CD4-positive, alpha-beta T cell (primary cell): ENCODE results near the gene ROCK1. TPM values are rescaled to one million over a fixed set of nuclear protein-coding genes. Genes with fewer than 3 reads are reported as not detected.
A peak's percentile ranks its signal among the peaks of the same experiment; 100 is the strongest.

Source experiments
- ATAC-seq: fragments of 200-7000 bp; cut with Tn5 transposase; one replicate; pipeline ENCODE4 v1.10.0; 2022; ENCODE audit warnings: mild to moderate bottlenecking; ENCODE audit not compliant: poor library complexity
- CTCF ChIA-PET: fragments of 350-600 bp; sonication (Branson Sonifier 250); formaldehyde crosslinking; loops from one replicate; lab custom pipeline; 2021; ENCODE audit warnings: antibody characterized with exemption, inconsistent platforms; lab: Charles Lee
- POLR2A ChIA-PET: fragments of 350-600 bp; sonication (Branson Sonifier 250); formaldehyde crosslinking; loops from one replicate; lab custom pipeline; 2021; ENCODE audit warnings: antibody characterized with exemption, inconsistent platforms; lab: Charles Lee
- DNase-seq, 14 experiments: peaks; one replicate each; pipeline ENCODE4 v3.0.0-alpha.2; 2013 to 2020; ENCODE audit warnings: mixed read lengths in 2 of 14
- H3K27ac ChIP-seq, 2 donors: one replicate each; pipeline versions ENCODE4 v1.5.1 to v1.7.0; 2013; ENCODE audit warnings: low read length in 2 of 2, low read depth in 1 of 2, mild to moderate bottlenecking in 1 of 2
- H3K27me3 ChIP-seq, 2 experiments: 1 replicate in 1 of 2; 2 replicates in 1 of 2; pipeline versions ENCODE4 v1.6.1 to v1.7.0; 2013; ENCODE audit warnings: low read length in 2 of 2, control low read depth in 1 of 2, mild to moderate bottlenecking in 1 of 2, moderate library complexity in 1 of 2; ENCODE audit not compliant: insufficient read depth in 2 of 2, control insufficient read depth in 1 of 2
- H3K36me3 ChIP-seq: one replicate; pipeline ENCODE4 v1.6.1; 2013; ENCODE audit warnings: low read length, control low read depth; ENCODE audit not compliant: insufficient read depth
- H3K4me1 ChIP-seq: one replicate; pipeline ENCODE4 v1.6.1; 2013; ENCODE audit warnings: low read length, control low read depth; ENCODE audit not compliant: insufficient read depth
- H3K4me3 ChIP-seq: one replicate; pipeline ENCODE4 v1.5.1; 2013; ENCODE audit warnings: mild to moderate bottlenecking, low read length, moderate library complexity
- H3K9me3 ChIP-seq, 2 experiments: 1 replicate in 1 of 2; 2 replicates in 1 of 2; pipeline versions ENCODE4 v1.6.1 to v1.7.0; 2013; ENCODE audit warnings: low read length in 2 of 2, mild to moderate bottlenecking in 2 of 2, control low read depth in 1 of 2, moderate library complexity in 1 of 2; ENCODE audit not compliant: control insufficient read depth in 1 of 2, insufficient read depth in 1 of 2
- H3K27ac Mint-ChIP-seq: one replicate; pipeline ENCODE4 v1.8.0; 2020; ENCODE audit warnings: mixed read lengths
- H3K27me3 Mint-ChIP-seq: one replicate; pipeline ENCODE4 v1.8.0; 2021; ENCODE audit warnings: mixed read lengths
- H3K36me3 Mint-ChIP-seq: one replicate; pipeline ENCODE4 v1.8.0; 2021; ENCODE audit warnings: low read depth, mixed read lengths
- H3K4me1 Mint-ChIP-seq: one replicate; pipeline ENCODE4 v1.8.0; 2021; ENCODE audit warnings: low read depth, mixed read lengths
- H3K4me3 Mint-ChIP-seq: one replicate; pipeline ENCODE4 v1.8.0; 2020; ENCODE audit warnings: mild to moderate bottlenecking, mixed read lengths
- H3K9me3 Mint-ChIP-seq: one replicate; pipeline ENCODE4 v1.8.0; 2020; ENCODE audit warnings: mixed read lengths
- intact Hi-C, 2 experiments: fragments of 100-400 bp; cut with DNase I in 1 of 2; cut with micrococcal nuclease in 1 of 2; formaldehyde crosslinking; loops; one replicate each; pipeline versions ENCODE4 v1.15.1 to v1.9.0; 2023 to 2025; cut with DNase I, micrococcal nuclease
- total RNA-seq, 174 experiments: library from RNA in 2 of 174; stranded (reverse) in 2 of 174; gene quantifications; one replicate each; pipeline ENCODE4 v1.2.3 and lab custom pipeline; 2021 to 2026
- TF ChIP-seq, protein P1 (sequence below): fragments of 200-600 bp; IDR thresholded peaks from one replicate; pipeline ENCODE4 v1.8.0; 2022; ENCODE audit warnings: antibody characterized with exemption, mild to moderate bottlenecking

ROCK1 gene
- total RNA-seq, 2 experiments from 2014 or later = 85.5 to 91.2 TPM

DNA sequence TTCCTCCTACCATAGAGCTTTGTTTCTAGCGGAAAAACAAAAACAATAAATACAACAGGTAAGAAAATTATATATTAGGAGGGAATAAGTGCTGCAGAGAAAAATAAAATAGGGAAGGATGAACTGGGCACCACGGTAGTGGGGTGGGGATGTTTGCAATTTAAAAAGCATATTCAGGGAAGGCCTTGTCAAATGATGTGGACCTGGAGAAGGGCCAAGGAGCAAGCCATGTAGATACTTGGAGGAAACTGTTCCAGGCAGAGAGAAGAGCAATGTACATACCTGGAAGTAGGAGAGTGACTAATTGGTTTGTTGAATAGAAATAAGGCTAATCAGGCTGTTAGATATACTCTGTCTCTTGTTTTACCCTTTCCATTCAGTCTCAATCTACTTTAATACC is 136.5 kb downstream of the ROCK1 start:
- Mint-ChIP-seq H3K9me3 (no peaks in the 10 kb centered on the region), H3K27ac (no peak overlapping the region), H3K27me3 (no peaks in the 10 kb centered on the region), H3K4me3 (no peak overlapping the region), H3K4me1 (peaks cover 5% of the 10 kb centered on the region), H3K36me3 (peaks cover 90% of the 10 kb centered on the region)
- POLR2A ChIA-PET = no interaction called here
- TF ChIP-seq, protein P1, sequence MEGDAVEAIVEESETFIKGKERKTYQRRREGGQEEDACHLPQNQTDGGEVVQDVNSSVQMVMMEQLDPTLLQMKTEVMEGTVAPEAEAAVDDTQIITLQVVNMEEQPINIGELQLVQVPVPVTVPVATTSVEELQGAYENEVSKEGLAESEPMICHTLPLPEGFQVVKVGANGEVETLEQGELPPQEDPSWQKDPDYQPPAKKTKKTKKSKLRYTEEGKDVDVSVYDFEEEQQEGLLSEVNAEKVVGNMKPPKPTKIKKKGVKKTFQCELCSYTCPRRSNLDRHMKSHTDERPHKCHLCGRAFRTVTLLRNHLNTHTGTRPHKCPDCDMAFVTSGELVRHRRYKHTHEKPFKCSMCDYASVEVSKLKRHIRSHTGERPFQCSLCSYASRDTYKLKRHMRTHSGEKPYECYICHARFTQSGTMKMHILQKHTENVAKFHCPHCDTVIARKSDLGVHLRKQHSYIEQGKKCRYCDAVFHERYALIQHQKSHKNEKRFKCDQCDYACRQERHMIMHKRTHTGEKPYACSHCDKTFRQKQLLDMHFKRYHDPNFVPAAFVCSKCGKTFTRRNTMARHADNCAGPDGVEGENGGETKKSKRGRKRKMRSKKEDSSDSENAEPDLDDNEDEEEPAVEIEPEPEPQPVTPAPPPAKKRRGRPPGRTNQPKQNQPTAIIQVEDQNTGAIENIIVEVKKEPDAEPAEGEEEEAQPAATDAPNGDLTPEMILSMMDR = no peak
- CTCF ChIA-PET = no interaction called here
- Histone ChIP-seq H3K9me3 (no peaks in the 10 kb centered on the region), H3K27ac (no peak overlapping the region), H3K27me3 (no peaks in the 10 kb centered on the region), H3K4me3 (no peak overlapping the region), H3K4me1 (no peaks in the 10 kb centered on the region), H3K36me3 (peaks cover 59% of the 10 kb centered on the region)
- intact Hi-C loops = loop anchor here in 1 of 2 experiments (10.0 kb wide), 2 partner anchors 140 to 200 kb away; partner anchors contain the start of gene ROCK1
- ATAC-seq = no peak
- no peak for DNase-seq

DNA sequence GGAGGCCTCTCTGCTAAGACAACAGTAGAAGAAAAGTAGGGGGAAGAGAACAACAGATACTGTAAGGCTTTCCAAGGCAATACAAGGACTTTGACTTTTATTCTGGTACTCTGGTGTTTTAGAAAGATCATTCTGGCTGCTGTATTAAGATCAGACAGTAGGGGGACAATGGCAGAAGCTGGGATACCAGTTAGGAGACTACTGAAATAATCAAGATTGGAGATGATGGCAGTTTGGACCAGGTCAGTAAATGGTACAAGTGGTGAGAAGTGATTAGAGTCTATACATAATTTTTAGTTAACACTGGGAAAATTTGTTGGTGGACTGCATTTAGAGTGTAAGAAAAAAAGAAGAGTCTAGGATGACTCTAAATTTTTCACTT is 139.7 kb downstream of the ROCK1 start:
- Histone ChIP-seq H3K9me3 (no peaks in the 10 kb centered on the region), H3K36me3 (peaks cover 63% of the 10 kb centered on the region), H3K4me1 (no peaks in the 10 kb centered on the region), H3K4me3 (no peak overlapping the region), H3K27me3 (no peaks in the 10 kb centered on the region), H3K27ac (no peak overlapping the region)
- ChIA-PET CTCF (no interaction called here), POLR2A (no interaction called here)
- intact Hi-C loops = loop anchor here (1.0 to 10.0 kb wide), 5 partner anchors 143 to 210 kb away; partner anchors contain the start of gene ROCK1 (in 1 of the 2)
- ATAC-seq = peak; percentile 44
- peaks cover 5% of the 10 kb centered on the region for H3K4me1 Mint-ChIP-seq
- no peak overlapping the region for H3K27ac Mint-ChIP-seq
- TF ChIP-seq, protein P1 = peak; percentile 29
- H3K9me3 Mint-ChIP-seq = no peaks in the 10 kb centered on the region
- DNase-seq = peak in 3 of 14 experiments; percentile 29 to 33 (median 29)
- H3K36me3 Mint-ChIP-seq = peaks cover 88% of the 10 kb centered on the region
- H3K4me3 Mint-ChIP-seq = no peak overlapping the region
- no peaks in the 10 kb centered on the region for H3K27me3 Mint-ChIP-seq

DNA sequence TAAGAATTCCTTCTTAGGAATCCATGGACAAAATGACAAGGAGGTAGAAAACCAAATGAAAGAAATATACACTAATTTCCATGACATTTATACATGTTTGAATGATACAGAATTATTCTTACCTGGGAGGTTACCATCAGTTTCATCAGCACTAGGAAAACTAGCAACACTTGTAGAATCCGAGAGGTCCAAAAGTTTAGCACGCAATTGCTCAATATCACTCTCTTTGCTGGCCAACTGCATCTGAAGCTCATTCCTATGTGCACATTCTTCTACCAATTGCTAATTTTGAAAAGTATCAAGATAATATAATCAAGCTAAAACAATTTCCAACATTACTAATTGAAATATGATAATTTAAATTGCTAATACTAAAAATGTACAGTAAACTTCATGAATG is 144.8 kb downstream of the ROCK1 start:
- no peak overlapping the region for H3K27ac ChIP-seq
- ATAC-seq (no peak), DNase-seq (no peak)
- Mint-ChIP-seq H3K4me3 (no peak overlapping the region), H3K36me3 (peaks cover 93% of the 10 kb centered on the region), H3K27ac (no peak overlapping the region), H3K27me3 (no peaks in the 10 kb centered on the region), H3K4me1 (peaks cover 1% of the 10 kb centered on the region), H3K9me3 (no peaks in the 10 kb centered on the region)
- H3K4me1 ChIP-seq = no peaks in the 10 kb centered on the region
- peaks cover 79% of the 10 kb centered on the region for H3K36me3 ChIP-seq
- H3K4me3 ChIP-seq = no peak overlapping the region
- H3K27me3 ChIP-seq = no peaks in the 10 kb centered on the region
- intact Hi-C loops = loop anchor here in 1 of 2 experiments (10.0 kb wide), 1 partner anchor 48 kb away; no protein-coding TSS in a partner anchor
- CTCF ChIA-PET = no interaction called here
- no peaks in the 10 kb centered on the region for H3K9me3 ChIP-seq
- TF ChIP-seq, protein P1 = no peak
- POLR2A ChIA-PET = no interaction called here
